NCI-H2171 (cell line): ENCODE measurements around the gene ETV7.
"Not testable (repeated sequence)": the region's sequence is repeated elsewhere in the genome, so short reads cannot be mapped to it uniquely, and the experiment has no call there.

Source experiments
- DNase-seq: peaks from one replicate; lab custom pipeline; 2025; lab: John Stamatoyannopoulos, UW

Gene ETV7

GRCh38 chr6:36339146-36339545, 48.3 kb downstream of the ETV7 start:
- no peak for DNase-seq

GRCh38 chr6:36338223-36338622, 49.2 kb downstream of the ETV7 start:
- not testable (repeated sequence) for DNase-seq

- DNase-seq: no peak
Observed at GRCh38 chr6:36337814-36338213, 49.7 kb downstream of the ETV7 start.

- DNase-seq: no peak
Observed at GRCh38 chr6:36336779-36337241, 50.7 kb downstream of the ETV7 start, which contains the start of gene BNIP5. Gene BNIP5, minus strand, starts transcription at chr6:36336888. Its CDS starts 6,198 bp downstream, at chr6:36330690.

GRCh38 chr6:36336208-36336710, 51.2 kb downstream of the ETV7 start:
- no peak for DNase-seq

- DNase-seq: no peak
Observed at GRCh38 chr6:36335465-36336207, 51.8 kb downstream of the ETV7 start.

- DNase-seq: no peak
Observed at GRCh38 chr6:36334832-36335459, 52.5 kb downstream of the ETV7 start.

GRCh38 chr6:36333931-36334725, 53.3 kb downstream of the ETV7 start:
- no peak for DNase-seq

GRCh38 chr6:36333171-36333895, 54.1 kb downstream of the ETV7 start:
- no peak for DNase-seq

GRCh38 chr6:36331381-36331780, 56.1 kb downstream of the ETV7 start:
- DNase-seq: no peak

GRCh38 chr6:36330366-36330765, 57.1 kb downstream of the ETV7 start:
- no peak for DNase-seq

- DNase-seq: no peak
Observed at GRCh38 chr6:36329798-36330291, 57.6 kb downstream of the ETV7 start.

- no peak for DNase-seq
Observed at GRCh38 chr6:36328600-36328999, 58.9 kb downstream of the ETV7 start.

GRCh38 chr6:36327919-36328236, 59.6 kb downstream of the ETV7 start:
- DNase-seq: no peak

GRCh38 chr6:36327226-36327918, 60.1 kb downstream of the ETV7 start:
- no peak for DNase-seq

GRCh38 chr6:36326356-36326995, 61.0 kb downstream of the ETV7 start:
- peak; percentile 16 for DNase-seq

GRCh38 chr6:36324715-36325114, 62.8 kb downstream of the ETV7 start:
- no peak for DNase-seq

- no peak for DNase-seq
Observed at GRCh38 chr6:36324191-36324590, 63.3 kb downstream of the ETV7 start.

- DNase-seq: no peak
Observed at GRCh38 chr6:36323062-36323461, 64.4 kb downstream of the ETV7 start.

GRCh38 chr6:36322591-36322990, 64.9 kb downstream of the ETV7 start:
- no peak for DNase-seq

- no peak for DNase-seq
Observed at GRCh38 chr6:36320475-36320874, 67.0 kb downstream of the ETV7 start.
